Activated naive CD4-positive, alpha-beta T cell treated with anti-CD3 and anti-CD28 coated beads, Interleukin-2, amount 50 U/mL, for 72 hours (primary cell): ENCODE measurements around the gene DNAJB6. TPM values are rescaled to one million over a fixed set of nuclear protein-coding genes. Genes with fewer than 3 reads are reported as not detected.

Experiments
- total RNA-seq, 2 donors: library from RNA; stranded (reverse); gene quantifications; one replicate each; pipeline ENCODE4 v1.2.3, GENCODE V29; 2022

Gene DNAJB6
- total RNA-seq, 2 donors from 2014 or later, result 71.7 to 74.9 TPM

Other genes starting within 250 kb of the DNAJB6 start
- gene UBE3C, start 198.1 kb upstream of the DNAJB6 start, total RNA-seq, result 10 to 100 TPM; 57.7 to 60.0 TPM